Ovary (tissue), 9 donors: ENCODE data around the gene TYW1. TPM values are rescaled to one million over a fixed set of nuclear protein-coding genes. Genes with fewer than 3 reads are reported as not detected.
"Not testable (repeated sequence)": the region's sequence is repeated elsewhere in the genome, so short reads cannot be mapped to it uniquely, and the experiment has no call there.

ENCODE experiments used
- DNase-seq, 5 donors: peaks; one replicate each; pipeline ENCODE4 v3.0.0-alpha.2; 2019 to 2020
- H3K27ac ChIP-seq, 2 donors: fragments of 200-600 bp; one replicate each; pipeline versions ENCODE4 v1.5.1 to v1.8.0; 2019 to 2022
- H3K27me3 ChIP-seq: fragments of 200-600 bp; one replicate; pipeline ENCODE4 v1.8.0; 2022
- H3K36me3 ChIP-seq: fragments of 200-600 bp; sonication (generic); one replicate; pipeline ENCODE4 v1.5.1; 2019
- H3K4me1 ChIP-seq: one replicate; pipeline ENCODE4 v1.8.1; 2013; ENCODE audit warnings: mild to moderate bottlenecking, moderate library complexity; ENCODE audit not compliant: insufficient read depth
- H3K4me3 ChIP-seq: fragments of 200-600 bp; sonication (generic); one replicate; pipeline ENCODE4 v1.5.1; 2017
- H3K9me3 ChIP-seq, 2 donors: fragments of 200-600 bp in 1 of 2; sonication (generic) in 1 of 2; one replicate each; pipeline versions ENCODE4 v1.5.1 to v1.8.1; 2013 to 2019; ENCODE audit warnings: mild to moderate bottlenecking in 1 of 2, moderate library complexity in 1 of 2
- WGBS, 3 donors: extraction: QIAGEN DNeasy Blood & Tissue Kit in 1 of 3; methylation state at CpG; one replicate each; pipeline versions ENCODE4 v1.1.5 to v1.1.7; 2013 to 2017; 5-methylcytosine and 5-hydroxymethylcytosine counted together
- intact Hi-C, 4 donors: fragments of 100-400 bp; cut with DNase I; formaldehyde crosslinking; loops; one replicate each; pipeline versions ENCODE4 v1.11.0 to v1.15.1; 2022 to 2023
- polyA plus RNA-seq, 2 donors: library from polyadenylated mRNA; stranded (reverse); fragments of 200-250 nt in 1 of 2; fragments of 350-450 nt in 1 of 2; fragmentation: Illumina TruSeq in 1 of 2; extraction: RNeasy Lipid Tissue Mini Kit (QIAGEN cat#74804) in 1 of 2; gene quantifications; one replicate each; pipeline ENCODE4 v1.2.3, GENCODE V29; 2013 to 2014
- total RNA-seq, 7 donors: library from RNA; depleted of rRNA in 2 of 7; stranded (reverse); fragments of >200 nt in 2 of 7; fragmentation: NEBNext Ultra II Directional in 3 of 7; extraction: Animal tissue kit (Norgen Biotek cat#: 25700) in 3 of 7; gene quantifications; one replicate each; pipeline versions ENCODE4 v1.1.0 to v1.2.4, GENCODE V29; 2016 to 2023
- donor health status: DM: no; HTN: no; CAD: no; lungs with moderate emphysema.
- donor health status: DM: no; HTN: no; CAD: no.
- donor health status: Bipolar disorder and iron deficiency.
- donor health status: DM: yes; HTN: yes; CAD: no.
- donor health status: DM: no; HTN: no; CAD: no.
- donor health status: DM: yes; HTN: yes; CAD: no.

The TYW1 gene
- total and polyA plus RNA-seq, 9 donors, result 17.3 to 45.6 (median 22.4) TPM

DNA sequence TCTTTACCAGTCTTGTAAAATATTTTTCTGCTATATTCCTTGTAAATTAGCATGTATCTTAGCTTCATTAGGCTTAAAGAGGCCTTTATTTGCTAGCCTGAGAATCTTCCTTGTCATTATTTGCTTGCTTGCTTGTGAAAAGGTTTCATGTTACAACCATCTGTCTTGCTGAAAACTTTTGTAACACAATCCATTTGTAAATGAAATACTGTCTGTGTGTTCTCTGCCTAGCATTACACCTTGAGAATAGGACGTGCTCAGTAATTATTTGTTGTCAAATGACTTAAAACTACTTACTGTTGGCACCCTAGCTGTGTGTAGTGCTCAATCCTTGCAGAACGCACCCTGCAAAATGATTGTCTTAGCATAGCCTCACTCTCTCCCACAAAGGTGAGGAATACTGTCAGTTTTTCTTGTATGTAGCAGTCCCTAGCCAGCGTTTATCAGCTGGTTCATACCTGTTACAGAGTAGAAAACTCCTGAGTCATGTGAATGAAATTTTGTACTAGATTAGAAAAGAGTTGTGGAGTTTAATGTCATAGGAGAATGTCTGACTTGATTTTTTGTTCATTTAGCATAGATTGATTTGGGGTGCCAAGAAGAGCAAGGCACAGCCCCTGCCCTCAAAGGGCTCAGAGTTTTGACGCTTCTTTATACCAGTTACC lies 193.3 kb downstream of the TYW1 start:
- 29 to 39% (median 32%) methylated on average over 4 of the region's 4 CpGs for WGBS, 3 donors
- intact Hi-C loops, DNase-seq, H3K4me1 ChIP-seq, H3K4me3 ChIP-seq, H3K36me3 ChIP-seq, H3K9me3 ChIP-seq, H3K27me3 ChIP-seq: not testable (repeated sequence)
- peak overlapping the region in 1 of 2 donors; percentile 10 for H3K27ac ChIP-seq

GRCh38 chr7:67191002-67191720 lies 194.5 kb downstream of the TYW1 start:
- H3K4me1 ChIP-seq, H3K9me3 ChIP-seq, H3K27ac ChIP-seq, DNase-seq, H3K36me3 ChIP-seq, H3K4me3 ChIP-seq, intact Hi-C loops, H3K27me3 ChIP-seq: not testable (repeated sequence)
- 95 to 98% (median 97%) methylated on average over 4 to 5 of the region's 5 CpGs for WGBS, 3 donors

GRCh38 chr7:67192123-67192702 lies 195.6 kb downstream of the TYW1 start:
- DNase-seq, H3K4me3 ChIP-seq, intact Hi-C loops, H3K9me3 ChIP-seq, H3K36me3 ChIP-seq, H3K4me1 ChIP-seq, H3K27me3 ChIP-seq: not testable (repeated sequence)
- H3K27ac ChIP-seq, result peak overlapping the region in 1 of 2 donors; percentile 18
- WGBS, 3 donors, result 34 to 53% (median 42%) methylated on average over 5 of the region's 5 CpGs

DNA sequence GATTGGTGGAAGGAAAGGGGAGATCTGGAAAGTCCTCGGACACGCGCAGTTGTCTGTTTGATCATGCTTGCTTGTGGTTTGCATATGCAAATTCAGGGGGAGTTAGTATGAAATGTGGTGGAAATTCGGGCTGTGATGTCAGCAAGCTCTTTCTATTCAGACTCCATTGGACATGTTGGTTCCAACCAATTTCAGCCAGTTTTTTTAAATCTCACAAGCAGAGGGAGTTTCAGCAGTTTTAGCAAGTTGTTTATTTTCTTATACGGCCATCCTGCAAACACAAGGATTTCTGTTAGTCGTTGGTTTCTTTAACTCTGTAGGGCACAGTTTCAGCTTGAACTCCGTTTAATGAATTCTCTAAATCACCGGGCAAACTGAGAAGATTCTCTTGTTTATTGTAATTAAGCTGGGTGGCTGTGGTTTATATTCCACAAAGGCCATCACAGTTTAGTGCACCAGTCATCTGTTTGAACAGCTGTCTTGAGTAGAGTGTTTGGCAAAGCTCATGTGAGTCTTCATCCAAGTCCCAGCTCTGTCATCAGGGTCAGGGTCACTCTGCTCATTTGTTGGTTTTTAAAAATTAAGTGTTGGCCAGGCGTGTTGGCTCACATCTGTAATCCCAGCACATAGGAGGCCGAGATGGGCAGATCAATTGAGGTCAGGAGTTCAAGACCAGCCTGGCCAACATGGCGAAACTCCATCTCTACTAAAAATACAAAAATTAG lies 196.4 kb downstream of the TYW1 start:
- H3K27me3 ChIP-seq, intact Hi-C loops, H3K4me1 ChIP-seq, H3K9me3 ChIP-seq, H3K4me3 ChIP-seq, H3K36me3 ChIP-seq: not testable (repeated sequence)
- H3K27ac ChIP-seq, result peak overlapping the region; percentile 10 to 18
- peak; percentile 51 to 55 (median 54) for DNase-seq
- 10 to 21% (median 19%) methylated on average over 11 of the region's 11 CpGs for WGBS, 3 donors

- H3K27me3 ChIP-seq, H3K27ac ChIP-seq, DNase-seq, H3K9me3 ChIP-seq, intact Hi-C loops, H3K4me1 ChIP-seq, H3K4me3 ChIP-seq, H3K36me3 ChIP-seq: not testable (repeated sequence)
- 92 to 98% (median 96%) methylated on average over 2 of the region's 2 CpGs for WGBS, 3 donors
Observed at GRCh38 chr7:67196176-67196575, 199.5 kb downstream of the TYW1 start.

GRCh38 chr7:67198865-67199526 lies 202.4 kb downstream of the TYW1 start:
- H3K4me1 ChIP-seq, H3K4me3 ChIP-seq, H3K9me3 ChIP-seq, H3K36me3 ChIP-seq, intact Hi-C loops, H3K27ac ChIP-seq, H3K27me3 ChIP-seq, DNase-seq: not testable (repeated sequence)
- WGBS, 3 donors, result 91 to 96% (median 95%) methylated on average over 8 to 9 of the region's 9 CpGs

GRCh38 chr7:67205772-67206171 lies 209.1 kb downstream of the TYW1 start:
- H3K4me1 ChIP-seq, H3K9me3 ChIP-seq, H3K27ac ChIP-seq, intact Hi-C loops, H3K27me3 ChIP-seq, H3K4me3 ChIP-seq, DNase-seq, H3K36me3 ChIP-seq: not testable (repeated sequence)
- WGBS, 3 donors, result 52 to 76% (median 54%) methylated on average over 2 of the region's 2 CpGs
